HG02623 (cell line): ENCODE measurements around the gene KLHL36.
"Not testable (repeated sequence)": the region's sequence is repeated elsewhere in the genome, so short reads cannot be mapped to it uniquely, and the experiment has no call there.

Source experiments
- ATAC-seq: cut with Tn5 transposase; IDR thresholded peaks from one replicate; pipeline ENCODE4 v1.9.1; 2021; ENCODE audit warnings: moderate library complexity; ENCODE audit not compliant: unreplicated experiment

The KLHL36 gene

GRCh38 chr16:84614968-84615813 lies 33.1 kb upstream of the KLHL36 start:
- no peak for ATAC-seq

- no peak for ATAC-seq
These were observed 31.8 kb upstream of the KLHL36 start for GRCh38 chr16:84616515-84616914.

- ATAC-seq: peak; percentile 26
These were observed 31.1 kb upstream of the KLHL36 start for GRCh38 chr16:84617041-84617790.

GRCh38 chr16:84617791-84618580 lies 30.3 kb upstream of the KLHL36 start, which contains the start of gene COTL1:
Gene COTL1, minus strand, starts transcription at chr16:84618078. Its CDS starts 164 bp downstream, at chr16:84617914.
- ATAC-seq: peak; percentile 84

GRCh38 chr16:84618581-84619460 lies 29.5 kb upstream of the KLHL36 start:
- no peak for ATAC-seq

GRCh38 chr16:84620913-84621312 lies 27.4 kb upstream of the KLHL36 start:
- not testable (repeated sequence) for ATAC-seq

- no peak for ATAC-seq
These were observed 22.8 kb upstream of the KLHL36 start for GRCh38 chr16:84625556-84625955.

- ATAC-seq: no peak
These were observed 20.0 kb upstream of the KLHL36 start for GRCh38 chr16:84628226-84628731.

- ATAC-seq: no peak
These were observed 18.7 kb upstream of the KLHL36 start for GRCh38 chr16:84629580-84629979.

GRCh38 chr16:84630009-84630408 lies 18.3 kb upstream of the KLHL36 start:
- no peak for ATAC-seq

GRCh38 chr16:84630446-84631152 lies 17.7 kb upstream of the KLHL36 start:
- no peak for ATAC-seq

- no peak for ATAC-seq
These were observed 17.2 kb upstream of the KLHL36 start for GRCh38 chr16:84631153-84631466.

GRCh38 chr16:84631886-84632285 lies 16.4 kb upstream of the KLHL36 start:
- ATAC-seq: no peak

GRCh38 chr16:84632862-84633261 lies 15.4 kb upstream of the KLHL36 start:
- ATAC-seq: not testable (repeated sequence)

GRCh38 chr16:84633622-84634021 lies 14.7 kb upstream of the KLHL36 start:
- no peak for ATAC-seq

- ATAC-seq: no peak
These were observed 12.6 kb upstream of the KLHL36 start for GRCh38 chr16:84635702-84636101.

GRCh38 chr16:84637709-84638108 lies 10.6 kb upstream of the KLHL36 start:
- ATAC-seq: no peak

GRCh38 chr16:84638231-84638806 lies 10.0 kb upstream of the KLHL36 start:
- ATAC-seq: no peak

- ATAC-seq: no peak
These were observed 8.2 kb upstream of the KLHL36 start for GRCh38 chr16:84640145-84640544.
